ENCODE data around the gene LCP2.

LCP2 gene

DNA sequence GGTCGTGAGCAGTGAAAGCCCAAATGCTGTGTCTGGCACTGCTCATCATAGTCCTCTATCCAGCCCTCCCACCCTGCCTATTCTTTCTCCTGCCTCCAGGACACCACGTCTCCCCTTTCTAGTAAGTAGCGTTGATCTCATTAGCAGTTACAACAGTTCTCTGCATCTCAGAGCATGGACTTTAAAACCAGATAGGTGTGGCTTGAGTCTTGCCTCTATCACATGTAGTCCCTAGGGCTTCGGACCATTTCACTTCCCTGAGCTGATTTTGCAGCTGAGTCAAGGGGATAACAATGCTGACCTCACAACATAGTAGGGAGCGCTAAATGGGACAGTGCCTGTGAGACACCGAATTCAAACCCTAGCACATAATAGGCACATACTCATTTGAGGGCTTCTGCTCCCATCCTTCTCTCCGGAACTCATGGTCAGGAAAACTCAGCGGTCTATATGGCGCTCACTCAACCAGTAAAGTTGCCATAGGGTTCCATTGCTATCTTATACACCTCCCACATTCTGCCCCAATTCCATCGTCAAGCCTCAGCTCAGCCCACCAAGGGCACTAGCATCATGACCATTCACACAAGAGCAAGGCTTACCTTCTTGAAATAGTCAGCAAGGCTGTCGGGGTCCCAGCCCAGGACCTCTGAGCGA lies 515 bp downstream of the LCP2 start:
- no peak for DNase-seq (ENCODE audit: extremely low read depth in 1 of 2, low read depth in 1 of 2)

DNA sequence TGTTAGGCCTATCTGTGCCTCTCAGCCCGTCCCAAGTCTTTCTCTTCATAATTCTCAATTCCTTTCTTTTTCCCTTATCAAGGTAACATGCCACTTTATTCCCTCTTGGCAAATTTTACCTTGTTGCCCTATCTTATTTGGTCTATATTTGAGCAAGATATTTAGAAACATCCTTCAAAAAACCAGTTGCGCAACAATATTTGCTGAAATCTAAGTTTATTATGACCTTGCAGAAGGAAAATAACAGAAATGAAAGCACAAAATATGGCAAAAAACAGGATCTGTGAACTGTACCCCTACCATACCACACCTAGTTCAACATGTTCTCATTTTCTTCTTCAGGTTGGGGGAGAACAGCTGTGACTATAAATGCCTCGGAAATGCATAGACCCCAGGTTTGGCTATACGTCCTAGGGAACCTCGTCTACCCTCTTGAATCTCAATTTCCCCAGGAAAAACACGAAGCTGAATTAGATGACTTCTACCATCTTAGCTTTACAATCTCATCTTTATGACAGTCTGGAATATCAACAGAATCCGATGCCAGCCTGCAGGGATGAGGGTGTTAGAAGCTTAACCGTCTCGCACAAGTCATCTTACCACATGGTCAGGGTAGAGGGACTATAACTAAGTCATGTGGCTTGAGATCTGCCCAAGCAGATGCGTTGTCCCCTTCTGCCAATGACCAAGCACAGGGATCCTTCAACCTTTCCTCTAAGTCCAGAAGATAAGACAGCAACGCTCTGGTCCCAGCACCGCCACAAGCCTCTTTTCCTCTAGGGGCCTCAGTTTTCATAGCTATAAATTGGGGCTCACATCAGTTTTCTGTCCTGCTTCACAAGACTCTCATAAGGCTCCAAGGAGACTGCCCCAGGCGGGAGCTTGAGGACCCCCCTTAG lies 1.3 kb downstream of the LCP2 start:
- DNase-seq (ENCODE audit: extremely low read depth in 1 of 2, low read depth in 1 of 2), result no peak

DNA sequence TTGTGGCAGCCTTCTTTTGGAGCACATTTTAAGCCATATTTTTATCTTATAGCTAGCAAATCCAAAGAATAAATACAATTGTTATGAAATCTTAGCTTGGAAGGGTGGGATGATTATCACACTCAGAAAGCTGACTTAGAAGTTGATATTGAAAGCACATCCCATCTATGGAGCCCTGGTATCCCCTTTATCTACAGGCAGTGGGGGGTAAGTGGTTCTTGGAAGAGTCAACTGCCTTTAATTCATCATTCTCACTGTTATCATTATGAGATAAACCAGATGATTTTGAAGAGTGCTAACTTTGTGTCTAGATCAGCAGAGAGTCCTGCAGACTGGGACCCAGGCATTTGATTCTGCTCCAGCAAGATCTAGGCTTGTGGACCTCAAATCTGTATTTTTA lies 3.0 kb downstream of the LCP2 start:
- no peak for DNase-seq (ENCODE audit: extremely low read depth in 1 of 2, low read depth in 1 of 2)

DNA sequence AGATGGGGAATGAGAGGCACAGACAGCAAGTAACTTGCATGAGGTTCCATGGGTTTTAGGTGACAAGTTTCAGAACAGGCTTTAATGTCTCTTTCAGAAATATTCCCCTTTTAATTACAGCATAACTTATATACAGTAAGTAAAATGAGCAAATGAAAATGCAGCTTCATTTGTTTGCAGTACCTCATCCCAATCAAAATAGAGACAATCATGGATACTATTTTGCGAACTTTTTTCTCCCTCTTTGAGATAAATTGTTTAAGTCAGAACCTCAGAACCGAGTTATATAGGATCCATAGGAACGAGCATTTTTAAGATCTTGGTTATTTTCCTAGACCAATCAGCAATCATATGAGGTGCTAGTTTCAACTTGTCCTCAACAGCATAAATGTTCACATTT lies 3.5 kb downstream of the LCP2 start:
- DNase-seq (ENCODE audit: extremely low read depth in 1 of 2, low read depth in 1 of 2), result no peak

DNA sequence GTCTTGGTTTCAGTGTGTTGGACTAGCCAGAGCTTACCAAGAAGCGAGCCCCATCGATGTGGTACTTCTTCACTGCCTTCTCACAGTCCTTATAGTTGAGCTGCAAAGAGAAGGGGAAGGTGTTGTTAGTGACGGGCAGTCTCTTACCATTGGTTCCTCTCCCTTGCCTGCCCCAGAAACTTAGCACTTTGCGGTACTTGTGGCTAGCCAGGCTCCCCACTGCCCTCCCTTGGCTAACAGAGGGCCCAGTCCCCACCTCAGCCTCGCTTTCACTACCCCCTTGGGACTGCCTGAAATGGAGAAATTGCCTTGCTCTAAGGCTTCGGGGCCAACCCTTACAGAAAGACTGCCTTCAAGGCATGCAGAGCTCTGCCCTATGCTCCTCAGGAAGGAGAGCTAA lies 4.3 kb downstream of the LCP2 start:
- DNase-seq (ENCODE audit: extremely low read depth in 1 of 2, low read depth in 1 of 2), result peak; percentile 67 to 68

DNA sequence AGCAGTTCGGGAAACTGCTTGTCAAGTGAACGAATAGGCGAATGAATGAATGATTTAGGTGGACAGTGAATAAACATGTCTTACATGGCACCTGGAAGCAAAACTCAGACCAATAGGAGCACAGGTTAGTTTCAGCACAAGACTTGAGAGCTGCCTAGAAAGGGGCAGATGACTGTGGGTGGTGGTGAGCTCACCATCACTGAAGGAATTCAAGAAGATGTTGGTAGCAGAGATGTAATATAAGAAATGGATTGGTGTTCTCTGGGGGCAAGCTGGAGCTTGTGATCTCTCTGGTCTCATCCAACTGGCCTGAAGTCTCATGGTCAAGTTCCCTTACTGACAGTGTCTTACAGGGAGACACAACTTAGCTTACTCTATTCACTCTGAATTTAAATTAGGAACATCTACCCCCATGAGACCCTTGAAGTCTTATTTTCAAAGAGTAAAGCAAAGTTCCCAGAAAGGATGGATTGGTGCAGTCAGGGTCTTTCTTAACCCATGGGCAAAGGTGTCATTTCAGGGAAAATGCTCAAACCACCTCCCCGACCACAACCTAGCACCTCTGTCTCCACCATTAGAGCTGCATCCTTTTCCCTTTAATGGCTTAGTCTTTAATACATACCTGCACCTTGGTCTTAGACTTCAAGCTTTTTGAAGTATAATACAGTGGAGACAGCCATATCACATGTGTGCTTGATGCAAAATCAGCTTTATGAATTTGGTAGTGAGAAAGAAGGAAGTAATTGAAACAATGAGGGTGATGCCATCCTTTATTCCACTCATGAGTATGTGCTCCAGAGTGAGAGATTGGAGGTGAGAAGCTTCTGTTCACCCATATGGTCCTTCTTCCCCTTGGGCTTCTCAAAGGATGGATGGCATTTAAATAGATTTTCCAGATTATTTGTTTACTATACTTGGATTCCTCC lies 5.1 kb downstream of the LCP2 start:
- no peak for DNase-seq (ENCODE audit: extremely low read depth in 1 of 2, low read depth in 1 of 2)

DNA sequence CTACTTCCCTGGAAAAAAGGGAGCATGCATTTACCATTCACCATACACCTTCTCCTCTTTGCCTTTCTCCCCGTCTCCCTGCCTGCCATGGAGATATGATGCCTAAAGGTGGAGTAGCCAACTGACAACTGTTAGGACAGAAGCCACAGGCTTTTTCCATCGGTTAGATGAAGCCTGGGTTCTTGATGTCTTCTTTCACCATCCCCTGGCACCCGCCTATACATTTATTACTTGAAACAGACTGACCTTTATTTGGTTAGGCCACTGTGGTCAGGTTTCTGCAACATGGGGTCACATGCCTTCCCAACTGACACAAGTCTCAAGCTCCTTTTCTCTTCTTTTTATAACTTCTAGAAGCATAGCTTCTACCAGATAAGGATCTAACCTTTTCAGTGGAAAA lies 7.1 kb downstream of the LCP2 start:
- DNase-seq (ENCODE audit: extremely low read depth in 1 of 2, low read depth in 1 of 2), result no peak

DNA sequence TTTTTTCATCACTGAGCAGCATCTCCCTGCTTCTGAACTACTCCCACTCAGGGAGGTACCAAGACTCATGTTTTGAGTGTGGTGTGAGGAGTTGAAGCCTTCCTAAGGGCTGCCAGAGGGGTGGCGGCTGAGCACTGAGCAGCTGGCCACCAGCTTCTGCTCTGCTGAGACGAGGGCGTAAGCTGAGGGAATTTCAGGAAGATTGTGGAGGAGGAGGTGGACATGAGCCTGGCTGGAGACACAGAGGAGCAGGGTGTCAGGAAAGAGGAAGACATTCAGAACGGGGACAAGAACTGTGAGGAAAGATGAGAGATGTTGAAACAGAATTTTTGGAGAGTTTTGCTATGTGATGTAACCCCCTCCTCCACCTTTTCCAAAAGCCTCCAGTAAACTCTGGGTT lies 7.8 kb downstream of the LCP2 start:
- DNase-seq (ENCODE audit: extremely low read depth in 1 of 2, low read depth in 1 of 2), result no peak

DNA sequence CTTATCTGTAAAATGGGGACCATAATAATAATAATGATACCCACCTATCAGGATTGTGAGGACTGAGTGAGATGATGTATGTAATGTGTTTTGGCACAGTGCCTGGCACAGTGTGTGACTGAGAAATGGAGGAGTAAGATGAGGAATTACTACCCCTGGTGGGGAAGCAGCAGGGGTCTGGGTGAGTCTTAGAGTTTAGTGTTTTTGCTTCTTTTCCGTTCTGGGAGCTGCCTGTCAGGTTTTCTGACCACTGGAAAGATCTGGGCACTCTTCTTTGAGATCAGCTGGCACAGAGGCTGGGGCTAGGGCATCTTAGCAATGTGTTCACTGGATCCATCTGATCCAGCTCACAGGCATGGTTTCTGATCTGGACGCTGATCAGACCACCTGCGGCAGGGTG lies 8.5 kb downstream of the LCP2 start:
- no peak for DNase-seq (ENCODE audit: extremely low read depth in 1 of 2, low read depth in 1 of 2)

DNA sequence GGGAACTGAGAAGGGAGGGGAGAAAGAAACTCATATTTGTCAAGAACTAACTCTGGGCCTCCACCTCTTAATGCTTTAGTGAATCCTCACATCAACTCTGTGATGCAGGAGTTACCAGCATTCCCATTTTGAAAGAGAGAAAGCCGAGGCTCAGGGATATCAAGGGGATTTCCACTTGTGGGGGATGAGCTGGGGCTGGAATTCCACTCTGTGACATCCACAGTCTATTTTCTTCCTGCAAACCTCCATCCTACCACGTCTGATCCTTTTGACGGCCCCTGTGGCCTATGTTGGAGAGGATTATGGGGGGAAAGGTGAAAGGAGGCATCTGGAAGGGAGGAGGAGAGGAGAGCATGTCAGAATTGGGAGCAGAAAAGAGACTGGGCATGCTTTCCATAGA lies 9.0 kb downstream of the LCP2 start:
- no peak for DNase-seq (ENCODE audit: extremely low read depth in 1 of 2, low read depth in 1 of 2)

DNA sequence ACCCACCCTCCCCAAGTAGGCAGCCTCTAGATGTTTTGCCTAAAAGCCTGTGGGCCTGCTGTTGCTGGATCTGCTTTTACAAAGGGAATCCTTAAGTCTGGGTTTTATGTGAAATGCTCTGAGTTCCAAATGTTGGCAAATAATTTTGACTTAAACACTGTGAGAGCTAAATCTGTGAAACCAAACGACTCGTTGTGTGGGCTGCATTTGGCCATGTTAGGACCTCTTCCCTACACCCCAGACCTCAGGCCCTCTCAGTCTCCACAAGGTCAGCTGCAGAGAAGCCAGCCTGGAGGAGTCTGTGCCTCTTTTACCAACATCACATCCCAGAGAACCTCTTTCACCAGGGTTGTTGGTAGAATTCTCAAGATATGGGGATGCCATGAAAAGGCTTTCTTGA lies 9.4 kb downstream of the LCP2 start:
- DNase-seq (ENCODE audit: extremely low read depth in 1 of 2, low read depth in 1 of 2), result no peak

DNA sequence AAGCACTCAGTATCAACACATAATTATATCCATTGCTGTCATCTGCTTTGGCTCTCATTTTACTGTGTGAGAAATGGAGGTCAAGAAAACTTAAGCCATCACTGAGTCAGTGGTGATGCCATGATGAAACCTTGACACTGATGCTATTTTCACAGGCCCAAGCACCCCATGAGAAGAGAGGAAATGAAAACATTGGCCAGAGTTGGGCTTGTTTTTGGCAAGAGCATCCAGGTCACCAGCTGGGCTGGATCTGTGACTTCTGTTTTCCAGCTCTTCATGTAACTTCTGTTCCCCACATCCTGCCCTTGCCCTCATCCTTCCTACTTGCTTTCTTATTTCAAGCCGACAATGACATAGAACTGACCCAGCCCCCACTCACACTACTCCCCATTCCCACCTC lies 10.0 kb downstream of the LCP2 start:
- no peak for DNase-seq (ENCODE audit: extremely low read depth in 1 of 2, low read depth in 1 of 2)

DNA sequence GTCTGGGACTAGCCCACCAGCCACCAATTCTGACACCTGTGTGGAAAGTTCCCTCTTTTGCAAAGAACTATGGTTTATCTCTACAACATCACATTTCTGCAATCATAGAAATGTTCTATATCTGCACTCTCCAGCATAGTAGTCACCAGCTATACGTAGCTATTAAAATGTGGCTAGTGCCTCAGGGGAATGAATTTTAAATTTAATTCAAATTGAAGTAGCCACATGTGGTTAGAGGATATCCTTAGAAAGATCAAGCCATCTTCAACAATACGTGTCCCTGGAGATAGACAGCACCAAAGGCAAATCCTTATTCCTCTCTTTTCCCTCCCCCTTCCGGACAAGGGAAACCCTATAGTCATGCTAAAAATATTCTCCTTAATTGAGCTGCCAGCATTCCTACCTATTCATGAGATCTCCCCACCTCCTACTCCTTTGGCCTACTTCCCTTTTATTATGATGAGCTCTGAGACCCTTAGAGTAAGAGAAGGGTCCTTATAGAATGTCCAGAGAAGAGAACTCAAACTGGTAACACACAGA lies 11.1 kb downstream of the LCP2 start:
- no peak for DNase-seq (ENCODE audit: extremely low read depth in 1 of 2, low read depth in 1 of 2)

DNA sequence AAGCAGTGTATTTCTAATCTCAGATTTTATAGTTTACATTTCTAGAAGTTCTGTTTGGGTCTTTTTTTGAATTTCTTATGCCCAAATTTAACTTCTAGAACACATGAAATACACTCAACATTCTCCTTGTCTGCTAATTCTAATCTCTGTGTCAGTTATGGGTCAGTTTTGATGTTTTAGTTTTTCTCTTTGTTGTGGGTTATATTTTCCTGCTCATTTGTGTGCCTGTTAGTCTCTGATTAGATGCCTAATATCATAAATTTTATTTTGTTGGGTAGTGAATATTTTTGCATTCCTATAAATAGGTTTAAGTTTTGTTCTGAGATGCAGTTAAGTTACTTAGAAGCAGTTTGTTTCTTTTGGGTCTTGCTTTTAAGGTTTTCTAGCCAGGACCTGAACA lies 12.4 kb downstream of the LCP2 start:
- DNase-seq (ENCODE audit: extremely low read depth in 1 of 2, low read depth in 1 of 2), result no peak

DNA sequence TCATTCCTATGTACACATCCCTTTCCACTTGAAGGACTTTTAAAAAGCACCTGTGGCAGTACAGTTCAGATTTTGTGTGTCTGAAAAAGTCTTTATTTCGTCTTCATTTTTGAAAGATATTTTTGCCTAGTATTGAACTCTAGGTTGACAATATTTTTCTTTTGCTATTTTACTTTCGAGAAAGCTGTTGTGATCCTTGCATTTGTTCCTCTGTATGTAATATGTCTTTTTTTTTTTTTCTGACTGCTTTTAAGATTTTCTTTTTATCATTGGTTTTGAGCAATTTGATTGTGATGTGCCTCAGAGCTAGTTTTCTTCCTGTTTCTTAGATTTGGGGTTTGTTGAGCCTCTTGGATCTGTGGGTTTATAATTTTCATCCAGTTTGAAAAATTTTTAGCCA lies 13.3 kb downstream of the LCP2 start:
- no peak for DNase-seq (ENCODE audit: extremely low read depth in 1 of 2, low read depth in 1 of 2)

DNA sequence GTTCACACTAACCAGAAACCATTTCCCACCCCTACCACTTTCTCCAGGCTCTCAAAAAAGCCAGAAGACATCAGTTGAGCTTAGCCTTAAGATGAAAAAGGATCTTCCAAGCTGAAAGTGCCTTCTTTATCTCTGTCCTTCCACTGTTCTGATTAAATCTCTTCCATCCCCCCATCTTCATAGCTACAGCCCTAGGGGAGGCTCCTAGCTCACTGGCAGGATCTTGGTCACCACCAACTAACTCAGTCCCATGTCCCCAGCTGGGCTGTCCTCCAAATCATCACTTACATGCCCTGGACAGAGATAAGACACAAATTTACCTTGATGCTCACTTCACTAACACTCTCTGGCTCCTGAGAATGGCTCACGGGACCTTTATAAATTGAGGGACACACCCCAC lies 14.3 kb downstream of the LCP2 start:
- no peak for DNase-seq (ENCODE audit: extremely low read depth in 1 of 2, low read depth in 1 of 2)

DNA sequence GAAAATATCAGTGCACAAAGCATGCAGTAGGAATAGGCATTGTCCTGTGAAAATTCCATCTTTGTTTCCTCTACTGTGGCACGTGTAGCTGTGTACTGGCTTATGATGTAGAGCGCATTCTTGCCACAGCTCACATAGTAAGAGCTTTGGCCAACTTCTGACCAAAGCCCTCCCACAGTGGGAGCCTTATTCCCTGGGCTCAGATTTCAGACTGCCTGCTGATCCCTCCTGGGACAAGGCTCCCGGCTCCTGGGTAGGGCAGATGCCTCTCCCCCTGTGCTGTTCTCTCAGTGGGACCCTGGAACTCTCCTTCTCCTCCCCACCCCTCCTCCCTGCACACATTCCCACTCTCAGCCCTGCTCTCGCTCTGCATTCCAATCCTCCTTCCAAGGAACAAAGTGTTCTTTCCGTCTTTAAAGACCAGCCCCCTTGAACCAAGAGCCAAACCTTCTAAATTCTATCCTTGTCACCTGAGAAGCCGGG lies 17.5 kb downstream of the LCP2 start:
- DNase-seq (ENCODE audit: extremely low read depth in 1 of 2, low read depth in 1 of 2), result no peak

DNA sequence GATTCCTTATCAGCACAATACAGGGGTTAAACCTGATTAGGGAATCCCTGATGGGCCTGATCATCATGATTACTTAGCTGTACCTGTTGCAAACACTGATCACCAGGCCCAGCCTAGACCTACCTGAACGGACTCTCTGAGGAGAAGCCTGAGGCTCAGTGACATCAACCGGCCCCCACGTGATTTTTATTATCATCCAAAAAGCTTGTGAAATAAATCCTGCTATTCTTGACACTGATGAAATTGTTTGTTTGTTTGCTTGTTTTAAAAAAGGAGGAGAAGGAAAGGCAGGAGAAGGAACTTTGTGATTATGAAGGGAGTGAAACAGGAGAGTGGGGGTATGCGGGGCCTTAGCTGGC lies 18.1 kb downstream of the LCP2 start:
- no peak for DNase-seq (ENCODE audit: extremely low read depth in 1 of 2, low read depth in 1 of 2)

DNA sequence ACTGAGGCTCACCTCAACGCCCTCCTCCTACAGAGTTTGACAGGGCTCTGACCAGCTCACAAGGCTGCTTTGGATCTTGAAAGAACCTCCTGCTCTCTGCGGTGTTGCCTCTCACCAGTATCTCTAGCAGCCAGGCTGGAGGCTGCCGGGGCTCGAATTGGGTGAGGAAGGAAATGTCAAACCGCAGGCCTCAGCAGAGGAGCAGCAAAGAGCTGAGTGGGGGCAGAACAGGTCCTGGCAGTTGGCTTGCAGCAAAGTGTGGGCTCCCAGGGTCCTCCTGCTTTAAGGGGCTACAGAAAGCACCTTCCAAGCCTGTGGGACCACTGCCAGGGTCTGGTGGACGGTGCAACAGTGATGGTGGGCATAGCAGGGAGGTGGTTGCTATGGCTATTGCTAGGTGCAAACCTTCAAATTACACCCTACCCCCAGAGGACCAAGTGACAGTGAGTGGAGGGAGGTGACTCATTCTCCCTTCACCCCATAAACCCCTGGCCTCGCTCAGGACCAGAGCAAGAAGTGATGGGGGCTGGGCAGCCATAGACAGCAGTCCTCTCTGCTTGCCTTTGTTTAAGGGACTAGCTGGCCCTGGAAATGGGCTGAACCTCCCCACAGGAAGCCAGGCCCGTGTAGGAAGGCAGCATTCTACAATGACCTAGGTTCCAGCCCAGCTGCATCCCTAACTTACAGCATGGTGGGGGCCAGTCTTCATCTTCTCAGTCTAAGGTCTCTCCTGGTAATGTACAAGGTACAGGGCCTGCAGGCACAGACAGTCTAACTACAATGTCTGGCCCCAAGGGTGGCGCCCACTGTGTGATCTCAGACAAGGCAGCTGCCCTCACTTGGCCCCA lies 18.7 kb downstream of the LCP2 start:
- peak; percentile 80 to 89 for DNase-seq (ENCODE audit: extremely low read depth in 1 of 2, low read depth in 1 of 2)

DNA sequence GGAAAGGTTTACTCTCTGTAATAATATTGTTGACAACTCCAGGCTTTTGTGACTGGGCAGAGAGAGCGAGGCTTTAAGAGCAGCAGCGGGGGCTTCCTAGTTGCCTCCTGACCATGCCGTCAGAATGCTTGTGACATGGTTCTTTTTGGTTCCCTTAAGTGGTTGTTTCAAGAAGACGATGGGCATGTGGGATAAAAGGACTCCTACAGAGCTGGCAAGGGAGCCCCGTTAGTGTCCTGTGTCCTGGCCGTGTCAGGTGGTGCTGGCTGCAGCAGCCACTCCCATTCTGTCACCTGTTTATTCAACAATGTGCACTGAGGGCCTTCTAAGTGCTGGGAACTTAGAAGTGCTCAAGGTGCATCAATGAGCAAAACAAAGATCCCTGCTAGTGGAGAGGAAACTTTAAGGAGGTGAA lies 19.7 kb downstream of the LCP2 start:
- no peak for DNase-seq (ENCODE audit: extremely low read depth in 1 of 2, low read depth in 1 of 2)

All from stimulated activated CD8-positive, alpha-beta memory T cell treated with anti-CD3 and anti-CD28 coated beads, Interleukin-7, amount 100 ng/mL, for 48 hours (primary cell).